H1 (cell line): ENCODE results near the gene ANK3. TPM values are rescaled to one million over a fixed set of nuclear protein-coding genes. Genes with fewer than 3 reads are reported as not detected.

ENCODE experiments used
- CBX8 ChIP-seq: fragments of 300-800, 300-1000 bp; sonication (generic); IDR thresholded peaks from 2 replicates; pipeline ENCODE4 v1.7.1; 2016; ENCODE audit warnings: low read depth, low read length, borderline replicate concordance
- CTBP2 ChIP-seq: IDR thresholded peaks from 2 replicates; pipeline ENCODE4 v1.7.0; 2011; ENCODE audit warnings: borderline replicate concordance, mild to moderate bottlenecking, moderate library complexity, mixed read lengths, low read length; ENCODE audit not compliant: insufficient read depth, insufficient read length
- HDAC2 ChIP-seq, 2 experiments: fragments of 300-600 bp in 1 of 2; sonication (generic) in 1 of 2; IDR thresholded peaks; 2 replicates each; pipeline ENCODE4 v1.6.1; 2011 to 2012; ENCODE audit warnings: low read depth in 2 of 2, low read length in 2 of 2, mild to moderate bottlenecking in 2 of 2, moderate library complexity in 2 of 2, borderline replicate concordance in 1 of 2, inconsistent platforms in 1 of 2
- KDM1A ChIP-seq: fragments of 200-600, 300-600 bp; sonication (generic); IDR thresholded peaks from 2 replicates; pipeline ENCODE4 v1.7.1; 2016; ENCODE audit warnings: mild to moderate bottlenecking, low read length, borderline replicate concordance
- MAFK ChIP-seq: IDR thresholded peaks from 2 replicates; pipeline ENCODE4 v1.6.1; 2012; ENCODE audit warnings: low read depth, mild to moderate bottlenecking, improper control_type of control experiment, low read length
- POU5F1 ChIP-seq: IDR thresholded peaks from 2 replicates; pipeline ENCODE4 v1.6.1; 2011; ENCODE audit warnings: low read depth, mild to moderate bottlenecking, low read length, moderate library complexity
- RFX5 ChIP-seq: IDR thresholded peaks from 2 replicates; pipeline ENCODE4 v1.6.1; 2011; ENCODE audit warnings: low read depth, low read length, improper control_type of control experiment, borderline replicate concordance
- polyA plus RNA-seq, 7 experiments: library from polyadenylated mRNA; depleted of rRNA in 3 of 7; stranded (reverse) in 5 of 7; unstranded in 2 of 7; fragments of >200 nt in 5 of 7; fragments of 200-250 nt in 2 of 7; gene quantifications; 1 replicate in 5 of 7; 2 replicates in 1 of 7; 4 replicates in 1 of 7; pipeline versions ENCODE4 v1.2.1 to v1.2.3, GENCODE V29; 2011 to 2013; ENCODE audit warnings: missing spikeins in 2 of 7, mixed read lengths in 2 of 7
- total RNA-seq: library from RNA; stranded (reverse); fragmentation: NEBNext Ultra II Directional; extraction: Animal tissue kit (Norgen Biotek cat#: 25700); gene quantifications from 2 replicates; pipeline ENCODE4 v1.2.1, GENCODE V29; 2021
- TF ChIP-seq, protein P1 (sequence below): fragments of 300-600 bp; sonication (generic); IDR thresholded peaks from 2 replicates; pipeline ENCODE4 v1.7.1; 2012; ENCODE audit warnings: low read length, moderate library complexity, mild to moderate bottlenecking, inconsistent platforms; ENCODE audit not compliant: insufficient replicate concordance
- TF ChIP-seq, protein P2 (sequence below): IDR thresholded peaks from 2 replicates; pipeline ENCODE4 v1.6.1; 2012; ENCODE audit warnings: low read length, inconsistent platforms

Gene ANK3
- total and polyA plus RNA-seq, 2 of the 8 experiments (the other 6 are each of a cell fraction or from before 2014, with no cell fraction given), result 18.1 to 67.9 TPM

DNA sequence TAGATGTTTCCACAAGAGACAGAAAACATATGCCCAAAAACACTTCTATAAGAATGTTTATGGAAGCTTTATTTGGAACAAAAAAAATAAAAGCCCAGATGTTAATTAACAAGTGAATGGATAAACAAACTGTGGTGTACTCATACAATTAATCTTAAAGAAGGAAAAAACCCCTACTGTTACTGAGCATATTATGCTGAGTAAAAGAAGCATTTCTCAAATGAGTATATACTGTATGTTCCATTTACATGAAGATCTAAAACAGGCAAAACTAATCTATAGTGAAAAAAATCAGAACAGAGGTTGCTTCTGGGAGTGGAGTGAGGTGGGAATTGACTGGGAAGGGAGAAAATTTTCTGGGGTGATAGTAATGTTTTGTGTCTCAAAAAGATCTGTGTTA, 15.5 kb upstream of the ANK3 start (continued):
- TF ChIP-seq, protein P1, sequence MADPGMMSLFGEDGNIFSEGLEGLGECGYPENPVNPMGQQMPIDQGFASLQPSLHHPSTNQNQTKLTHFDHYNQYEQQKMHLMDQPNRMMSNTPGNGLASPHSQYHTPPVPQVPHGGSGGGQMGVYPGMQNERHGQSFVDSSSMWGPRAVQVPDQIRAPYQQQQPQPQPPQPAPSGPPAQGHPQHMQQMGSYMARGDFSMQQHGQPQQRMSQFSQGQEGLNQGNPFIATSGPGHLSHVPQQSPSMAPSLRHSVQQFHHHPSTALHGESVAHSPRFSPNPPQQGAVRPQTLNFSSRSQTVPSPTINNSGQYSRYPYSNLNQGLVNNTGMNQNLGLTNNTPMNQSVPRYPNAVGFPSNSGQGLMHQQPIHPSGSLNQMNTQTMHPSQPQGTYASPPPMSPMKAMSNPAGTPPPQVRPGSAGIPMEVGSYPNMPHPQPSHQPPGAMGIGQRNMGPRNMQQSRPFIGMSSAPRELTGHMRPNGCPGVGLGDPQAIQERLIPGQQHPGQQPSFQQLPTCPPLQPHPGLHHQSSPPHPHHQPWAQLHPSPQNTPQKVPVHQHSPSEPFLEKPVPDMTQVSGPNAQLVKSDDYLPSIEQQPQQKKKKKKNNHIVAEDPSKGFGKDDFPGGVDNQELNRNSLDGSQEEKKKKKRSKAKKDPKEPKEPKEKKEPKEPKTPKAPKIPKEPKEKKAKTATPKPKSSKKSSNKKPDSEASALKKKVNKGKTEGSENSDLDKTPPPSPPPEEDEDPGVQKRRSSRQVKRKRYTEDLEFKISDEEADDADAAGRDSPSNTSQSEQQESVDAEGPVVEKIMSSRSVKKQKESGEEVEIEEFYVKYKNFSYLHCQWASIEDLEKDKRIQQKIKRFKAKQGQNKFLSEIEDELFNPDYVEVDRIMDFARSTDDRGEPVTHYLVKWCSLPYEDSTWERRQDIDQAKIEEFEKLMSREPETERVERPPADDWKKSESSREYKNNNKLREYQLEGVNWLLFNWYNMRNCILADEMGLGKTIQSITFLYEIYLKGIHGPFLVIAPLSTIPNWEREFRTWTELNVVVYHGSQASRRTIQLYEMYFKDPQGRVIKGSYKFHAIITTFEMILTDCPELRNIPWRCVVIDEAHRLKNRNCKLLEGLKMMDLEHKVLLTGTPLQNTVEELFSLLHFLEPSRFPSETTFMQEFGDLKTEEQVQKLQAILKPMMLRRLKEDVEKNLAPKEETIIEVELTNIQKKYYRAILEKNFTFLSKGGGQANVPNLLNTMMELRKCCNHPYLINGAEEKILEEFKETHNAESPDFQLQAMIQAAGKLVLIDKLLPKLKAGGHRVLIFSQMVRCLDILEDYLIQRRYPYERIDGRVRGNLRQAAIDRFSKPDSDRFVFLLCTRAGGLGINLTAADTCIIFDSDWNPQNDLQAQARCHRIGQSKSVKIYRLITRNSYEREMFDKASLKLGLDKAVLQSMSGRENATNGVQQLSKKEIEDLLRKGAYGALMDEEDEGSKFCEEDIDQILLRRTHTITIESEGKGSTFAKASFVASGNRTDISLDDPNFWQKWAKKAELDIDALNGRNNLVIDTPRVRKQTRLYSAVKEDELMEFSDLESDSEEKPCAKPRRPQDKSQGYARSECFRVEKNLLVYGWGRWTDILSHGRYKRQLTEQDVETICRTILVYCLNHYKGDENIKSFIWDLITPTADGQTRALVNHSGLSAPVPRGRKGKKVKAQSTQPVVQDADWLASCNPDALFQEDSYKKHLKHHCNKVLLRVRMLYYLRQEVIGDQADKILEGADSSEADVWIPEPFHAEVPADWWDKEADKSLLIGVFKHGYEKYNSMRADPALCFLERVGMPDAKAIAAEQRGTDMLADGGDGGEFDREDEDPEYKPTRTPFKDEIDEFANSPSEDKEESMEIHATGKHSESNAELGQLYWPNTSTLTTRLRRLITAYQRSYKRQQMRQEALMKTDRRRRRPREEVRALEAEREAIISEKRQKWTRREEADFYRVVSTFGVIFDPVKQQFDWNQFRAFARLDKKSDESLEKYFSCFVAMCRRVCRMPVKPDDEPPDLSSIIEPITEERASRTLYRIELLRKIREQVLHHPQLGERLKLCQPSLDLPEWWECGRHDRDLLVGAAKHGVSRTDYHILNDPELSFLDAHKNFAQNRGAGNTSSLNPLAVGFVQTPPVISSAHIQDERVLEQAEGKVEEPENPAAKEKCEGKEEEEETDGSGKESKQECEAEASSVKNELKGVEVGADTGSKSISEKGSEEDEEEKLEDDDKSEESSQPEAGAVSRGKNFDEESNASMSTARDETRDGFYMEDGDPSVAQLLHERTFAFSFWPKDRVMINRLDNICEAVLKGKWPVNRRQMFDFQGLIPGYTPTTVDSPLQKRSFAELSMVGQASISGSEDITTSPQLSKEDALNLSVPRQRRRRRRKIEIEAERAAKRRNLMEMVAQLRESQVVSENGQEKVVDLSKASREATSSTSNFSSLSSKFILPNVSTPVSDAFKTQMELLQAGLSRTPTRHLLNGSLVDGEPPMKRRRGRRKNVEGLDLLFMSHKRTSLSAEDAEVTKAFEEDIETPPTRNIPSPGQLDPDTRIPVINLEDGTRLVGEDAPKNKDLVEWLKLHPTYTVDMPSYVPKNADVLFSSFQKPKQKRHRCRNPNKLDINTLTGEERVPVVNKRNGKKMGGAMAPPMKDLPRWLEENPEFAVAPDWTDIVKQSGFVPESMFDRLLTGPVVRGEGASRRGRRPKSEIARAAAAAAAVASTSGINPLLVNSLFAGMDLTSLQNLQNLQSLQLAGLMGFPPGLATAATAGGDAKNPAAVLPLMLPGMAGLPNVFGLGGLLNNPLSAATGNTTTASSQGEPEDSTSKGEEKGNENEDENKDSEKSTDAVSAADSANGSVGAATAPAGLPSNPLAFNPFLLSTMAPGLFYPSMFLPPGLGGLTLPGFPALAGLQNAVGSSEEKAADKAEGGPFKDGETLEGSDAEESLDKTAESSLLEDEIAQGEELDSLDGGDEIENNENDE, result no peak
- no peak for TF ChIP-seq MAFK
- no peak for TF ChIP-seq CTBP2
- no peak for TF ChIP-seq CBX8
- no peak for TF ChIP-seq RFX5
- no peak for TF ChIP-seq POU5F1
- TF ChIP-seq KDM1A, result no peak
- TF ChIP-seq, protein P2, sequence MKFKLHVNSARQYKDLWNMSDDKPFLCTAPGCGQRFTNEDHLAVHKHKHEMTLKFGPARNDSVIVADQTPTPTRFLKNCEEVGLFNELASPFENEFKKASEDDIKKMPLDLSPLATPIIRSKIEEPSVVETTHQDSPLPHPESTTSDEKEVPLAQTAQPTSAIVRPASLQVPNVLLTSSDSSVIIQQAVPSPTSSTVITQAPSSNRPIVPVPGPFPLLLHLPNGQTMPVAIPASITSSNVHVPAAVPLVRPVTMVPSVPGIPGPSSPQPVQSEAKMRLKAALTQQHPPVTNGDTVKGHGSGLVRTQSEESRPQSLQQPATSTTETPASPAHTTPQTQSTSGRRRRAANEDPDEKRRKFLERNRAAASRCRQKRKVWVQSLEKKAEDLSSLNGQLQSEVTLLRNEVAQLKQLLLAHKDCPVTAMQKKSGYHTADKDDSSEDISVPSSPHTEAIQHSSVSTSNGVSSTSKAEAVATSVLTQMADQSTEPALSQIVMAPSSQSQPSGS, result no peak
- no peak for TF ChIP-seq HDAC2 (IDR thresholded peaks at IDR 0.05; ENCODE audit: borderline replicate concordance in 1 of 2, low read depth in 2 of 2, low read length in 2 of 2)
- TF ChIP-seq, all 59 proteins: peak for 0
